Mesothelial cell of epicardium (in vitro differentiated cells): ENCODE data around the gene SRPK2. TPM values are rescaled to one million over a fixed set of nuclear protein-coding genes. Genes with fewer than 3 reads are reported as not detected.

Experiments used
- DNase-seq, 2 experiments: peaks; one replicate each; pipeline ENCODE4 v3.0.0; 2021; ENCODE audit warnings: low spot score in 2 of 2; ENCODE audit not compliant: unreplicated experiment in 2 of 2
- H3K27ac Mint-ChIP-seq: 2 replicates; pipeline ENCODE4 v1.8.0; 2021; ENCODE audit warnings: mixed read lengths
- H3K27me3 Mint-ChIP-seq: 2 replicates; pipeline ENCODE4 v1.8.0; 2021; ENCODE audit warnings: low read depth, mixed read lengths
- H3K36me3 Mint-ChIP-seq: 2 replicates; pipeline ENCODE4 v1.8.0; 2021; ENCODE audit warnings: mixed read lengths
- H3K4me1 Mint-ChIP-seq: 2 replicates; pipeline ENCODE4 v1.8.0; 2021; ENCODE audit warnings: mixed read lengths
- H3K4me3 Mint-ChIP-seq: 2 replicates; pipeline ENCODE4 v1.8.0; 2021; ENCODE audit warnings: mild to moderate bottlenecking, moderate library complexity, mixed read lengths
- H3K9me3 Mint-ChIP-seq: 2 replicates; pipeline ENCODE4 v1.8.0; 2021; ENCODE audit warnings: mixed read lengths
- total RNA-seq: library from RNA; stranded (reverse); gene quantifications from 3 replicates; pipeline ENCODE4 v1.2.1, GENCODE V29; 2021
- TF ChIP-seq, protein P1 (sequence below): fragments of 200-600 bp; sonication (generic); IDR thresholded peaks from one replicate; pipeline ENCODE4 v1.5.0; 2021; ENCODE audit warnings: antibody characterized with exemption; ENCODE audit not compliant: unreplicated experiment

SRPK2 gene
- total RNA-seq, 1 donor from 2014 or later: 51.4 TPM

DNA sequence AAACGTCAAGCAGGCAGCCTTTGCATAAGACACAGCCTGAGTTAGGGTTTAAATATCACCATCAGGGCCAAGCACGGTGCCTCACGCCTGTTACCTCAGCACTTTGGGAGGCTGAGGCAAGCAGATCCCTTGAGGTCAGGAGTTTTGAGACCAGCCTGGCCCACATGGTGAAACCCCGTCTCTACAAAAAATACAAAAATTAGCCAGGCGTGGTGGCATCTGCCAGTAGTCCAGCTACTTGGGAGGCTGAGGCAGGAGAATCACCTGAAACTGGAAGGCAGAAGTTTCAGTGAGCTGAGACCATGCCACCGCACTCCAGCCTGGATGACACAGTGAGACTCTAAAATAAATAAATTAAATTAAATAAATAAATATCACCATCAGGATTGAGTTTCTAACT is 33.0 kb downstream of the SRPK2 start:
- H3K4me1 Mint-ChIP-seq: peaks cover 14% of the 10 kb centered on the region
- H3K4me3 Mint-ChIP-seq: no peak overlapping the region
- no peaks in the 10 kb centered on the region for H3K27me3 Mint-ChIP-seq
- DNase-seq: no peak
- peaks cover 6% of the 10 kb centered on the region for H3K36me3 Mint-ChIP-seq
- TF ChIP-seq, protein P1, sequence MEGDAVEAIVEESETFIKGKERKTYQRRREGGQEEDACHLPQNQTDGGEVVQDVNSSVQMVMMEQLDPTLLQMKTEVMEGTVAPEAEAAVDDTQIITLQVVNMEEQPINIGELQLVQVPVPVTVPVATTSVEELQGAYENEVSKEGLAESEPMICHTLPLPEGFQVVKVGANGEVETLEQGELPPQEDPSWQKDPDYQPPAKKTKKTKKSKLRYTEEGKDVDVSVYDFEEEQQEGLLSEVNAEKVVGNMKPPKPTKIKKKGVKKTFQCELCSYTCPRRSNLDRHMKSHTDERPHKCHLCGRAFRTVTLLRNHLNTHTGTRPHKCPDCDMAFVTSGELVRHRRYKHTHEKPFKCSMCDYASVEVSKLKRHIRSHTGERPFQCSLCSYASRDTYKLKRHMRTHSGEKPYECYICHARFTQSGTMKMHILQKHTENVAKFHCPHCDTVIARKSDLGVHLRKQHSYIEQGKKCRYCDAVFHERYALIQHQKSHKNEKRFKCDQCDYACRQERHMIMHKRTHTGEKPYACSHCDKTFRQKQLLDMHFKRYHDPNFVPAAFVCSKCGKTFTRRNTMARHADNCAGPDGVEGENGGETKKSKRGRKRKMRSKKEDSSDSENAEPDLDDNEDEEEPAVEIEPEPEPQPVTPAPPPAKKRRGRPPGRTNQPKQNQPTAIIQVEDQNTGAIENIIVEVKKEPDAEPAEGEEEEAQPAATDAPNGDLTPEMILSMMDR: no peak
- no peak overlapping the region for H3K27ac Mint-ChIP-seq
- peaks cover 12% of the 10 kb centered on the region for H3K9me3 Mint-ChIP-seq

DNA sequence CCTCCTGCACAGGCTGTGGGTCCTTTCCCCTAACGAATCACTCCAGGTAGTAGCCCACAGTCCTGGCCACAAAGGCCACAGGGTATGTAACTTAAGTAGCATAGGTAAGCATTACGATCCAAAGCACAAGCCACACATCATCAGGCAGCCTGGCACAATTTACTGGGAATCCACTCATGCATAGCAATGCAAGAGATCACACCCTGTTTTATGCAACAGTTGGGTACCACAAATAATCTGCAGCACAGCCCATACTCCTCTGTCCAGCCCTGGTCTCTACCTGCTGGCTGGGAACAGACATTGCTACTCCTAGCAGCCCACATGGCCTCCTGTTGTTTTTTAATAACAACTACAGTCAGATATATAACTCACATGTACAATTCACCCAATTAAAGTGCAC is 34.3 kb downstream of the SRPK2 start:
- Mint-ChIP-seq H3K4me3 (no peak overlapping the region), H3K27me3 (no peaks in the 10 kb centered on the region), H3K9me3 (peaks cover under 1% of the 10 kb centered on the region), H3K27ac (no peak overlapping the region), H3K4me1 (peaks cover 14% of the 10 kb centered on the region), H3K36me3 (no peaks in the 10 kb centered on the region)
- TF ChIP-seq, protein P1: no peak
- DNase-seq: no peak

DNA sequence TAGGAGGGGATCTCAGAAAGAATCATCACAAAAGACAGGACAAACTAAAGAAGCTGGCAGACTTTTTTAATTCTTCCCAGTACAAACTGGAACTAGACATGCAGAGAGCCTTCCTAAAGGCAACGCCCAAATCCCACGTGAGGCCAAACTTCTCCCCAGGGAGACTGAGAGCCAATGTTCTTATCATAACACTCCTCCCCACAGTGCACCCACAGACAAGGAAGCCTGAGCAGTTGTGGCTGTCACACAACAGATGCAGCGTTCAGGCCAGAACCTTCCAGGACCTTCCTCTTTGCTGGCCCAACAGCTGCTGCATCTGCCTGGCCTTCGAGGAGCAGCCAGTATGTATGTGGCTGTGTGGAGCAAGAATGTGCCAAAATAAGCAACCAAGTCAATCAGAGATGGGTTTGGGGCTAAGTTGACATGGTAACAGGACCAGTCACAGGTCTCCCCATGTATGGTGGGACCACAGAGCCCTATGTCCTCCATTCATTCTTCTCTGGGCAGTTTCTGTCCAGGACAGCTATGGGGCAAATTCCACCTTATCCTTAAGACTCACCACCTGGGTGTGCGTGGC is 34.9 kb downstream of the SRPK2 start:
- Mint-ChIP-seq H3K9me3 (no peaks in the 10 kb centered on the region), H3K27me3 (no peaks in the 10 kb centered on the region), H3K36me3 (no peaks in the 10 kb centered on the region), H3K27ac (peak overlapping the region; percentile 44), H3K4me3 (no peak overlapping the region), H3K4me1 (peaks cover 14% of the 10 kb centered on the region)
- TF ChIP-seq, protein P1: no peak
- DNase-seq: no peak

DNA sequence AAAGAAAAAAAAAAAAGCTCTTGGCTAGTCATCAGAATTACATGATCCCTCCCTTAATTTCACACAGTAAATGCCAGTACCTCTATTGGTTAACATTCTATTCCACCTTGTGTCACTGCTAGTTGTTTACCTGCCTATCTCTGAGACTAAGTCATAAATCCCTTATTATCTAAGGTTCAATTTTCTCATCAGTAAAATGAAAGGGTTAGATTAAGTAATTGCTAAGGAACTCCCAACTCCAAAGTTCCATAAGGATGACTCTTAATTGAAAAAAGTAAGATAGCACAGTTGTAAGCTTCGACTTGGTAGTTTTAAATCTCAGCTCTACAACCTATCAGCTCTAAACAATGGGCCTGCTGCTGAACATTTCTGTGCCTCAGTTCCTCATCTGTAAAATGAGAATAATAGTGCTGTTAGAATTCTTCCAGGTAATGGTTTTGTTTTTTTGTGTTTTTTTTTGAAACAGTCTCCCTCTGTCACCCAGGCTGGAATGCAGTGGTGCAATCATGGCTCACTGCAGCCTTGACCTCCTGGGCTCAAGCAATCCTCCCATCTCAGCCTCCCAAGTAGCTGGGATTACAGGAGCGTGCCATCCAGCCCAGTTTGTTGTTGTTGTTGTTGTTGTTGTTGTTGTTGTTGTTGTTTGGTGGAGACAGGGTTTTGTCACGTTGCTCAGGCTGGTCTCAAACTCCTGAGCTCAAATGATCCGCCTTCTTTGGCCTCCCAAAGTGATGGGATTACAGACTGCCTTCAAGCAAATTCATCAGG is 35.6 kb downstream of the SRPK2 start:
- no peaks in the 10 kb centered on the region for H3K36me3 Mint-ChIP-seq
- no peak overlapping the region for H3K27ac Mint-ChIP-seq
- TF ChIP-seq, protein P1: no peak
- H3K9me3 Mint-ChIP-seq: no peaks in the 10 kb centered on the region
- H3K4me3 Mint-ChIP-seq: no peak overlapping the region
- H3K4me1 Mint-ChIP-seq: peaks cover 12% of the 10 kb centered on the region
- no peak for DNase-seq
- no peaks in the 10 kb centered on the region for H3K27me3 Mint-ChIP-seq

DNA sequence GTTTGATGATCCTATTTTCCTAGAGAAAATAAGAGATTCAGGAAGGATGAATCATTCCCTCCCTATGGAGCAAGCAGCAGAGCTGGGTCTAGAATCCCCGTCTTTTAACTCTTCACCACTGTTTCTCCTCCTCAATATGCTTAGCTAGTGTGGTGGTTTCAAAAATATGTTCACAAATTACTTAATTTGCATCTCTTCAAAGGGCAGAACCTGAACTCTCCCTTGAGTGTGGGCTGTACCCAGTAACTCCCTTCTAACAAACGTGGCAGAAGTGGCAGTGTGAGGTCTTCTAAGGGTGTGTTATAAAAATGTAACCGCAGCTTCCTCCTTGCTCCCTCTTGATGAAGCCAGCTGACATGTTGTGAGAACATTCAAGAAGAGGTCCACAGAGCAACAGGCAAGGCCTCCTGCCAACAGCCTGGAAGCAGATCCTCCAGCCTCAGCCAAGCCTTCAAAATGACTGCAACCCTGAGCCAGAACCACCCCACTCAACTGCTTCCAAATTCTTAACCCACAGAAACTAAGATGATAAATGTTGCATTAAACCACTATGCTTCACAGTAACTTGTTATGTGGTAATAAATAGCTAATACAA is 36.6 kb downstream of the SRPK2 start:
- Mint-ChIP-seq H3K36me3 (no peaks in the 10 kb centered on the region), H3K4me3 (no peak overlapping the region), H3K27me3 (no peaks in the 10 kb centered on the region), H3K27ac (no peak overlapping the region), H3K9me3 (no peaks in the 10 kb centered on the region), H3K4me1 (peaks cover 12% of the 10 kb centered on the region)
- no peak for DNase-seq
- TF ChIP-seq, protein P1: no peak
